Pulmonary artery endothelial cell (primary cell): ENCODE results near the gene WIF1. TPM values are rescaled to one million over a fixed set of nuclear protein-coding genes. Genes with fewer than 3 reads are reported as not detected.

Experiments
- DNase-seq: peaks from one replicate; pipeline ENCODE4 v3.0.0-alpha.2; 2011; ENCODE audit warnings: low read depth, low spot score
- total RNA-seq: library from RNA; depleted of rRNA; stranded (reverse); fragments of >200 nt; gene quantifications from 2 replicates; pipeline ENCODE4 v1.2.3, GENCODE V29; 2014

WIF1 gene
- total RNA-seq, 1 donor from 2014 or later = not detected

DNA sequence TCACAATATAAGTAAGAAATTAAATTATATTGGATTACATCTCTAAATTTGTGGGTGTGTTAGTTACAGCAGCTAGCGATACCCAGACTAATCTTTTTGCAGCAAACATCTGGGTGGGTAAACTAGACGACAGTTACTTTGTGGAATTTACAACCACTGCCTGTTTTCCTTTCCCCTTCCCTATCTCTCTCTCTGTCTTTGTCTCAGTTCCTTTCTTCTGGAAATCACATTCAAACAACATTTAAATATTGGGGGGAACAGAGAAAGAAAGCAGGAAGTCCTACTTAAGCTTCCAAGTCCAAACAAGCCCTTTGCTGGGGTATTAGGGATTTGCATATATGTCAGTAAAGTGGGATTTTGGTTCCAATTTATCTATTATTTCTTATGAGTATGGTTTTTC is 97.6 kb downstream of the WIF1 start:
- DNase-seq = no peak

GRCh38 chr12:65022960-65023359 is 98.1 kb downstream of the WIF1 start:
- DNase-seq = no peak

GRCh38 chr12:65022421-65022820 is 98.7 kb downstream of the WIF1 start:
- DNase-seq = no peak

- DNase-seq = no peak
Measured at GRCh38 chr12:65019696-65020234, 101.3 kb downstream of the WIF1 start.

- no peak for DNase-seq
Measured at GRCh38 chr12:65016881-65017650, 104.0 kb downstream of the WIF1 start.

DNA sequence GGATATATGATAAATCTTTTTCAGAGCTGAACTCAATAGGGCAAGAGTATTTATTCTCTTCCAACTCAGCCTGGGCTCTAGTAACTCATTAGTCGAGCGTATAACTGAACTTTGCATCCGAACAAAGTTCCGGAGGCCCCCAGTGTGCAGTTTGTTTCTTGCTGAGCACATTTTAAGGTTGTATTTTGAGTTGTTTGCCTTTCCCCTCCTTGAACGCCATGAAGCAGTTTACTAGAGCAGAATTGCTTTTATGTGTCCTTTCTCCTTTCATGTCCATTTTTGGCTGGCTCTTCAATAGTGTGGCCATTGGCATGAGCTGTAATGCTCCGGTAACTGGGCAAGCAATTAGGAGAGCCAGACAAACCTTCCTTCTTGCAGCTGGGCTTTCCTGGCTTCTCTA is 105.3 kb downstream of the WIF1 start:
- no peak for DNase-seq

GRCh38 chr12:65014504-65015271 is 106.4 kb downstream of the WIF1 start:
- DNase-seq = no peak

- DNase-seq = no peak
Measured at GRCh38 chr12:65010437-65010836, 110.7 kb downstream of the WIF1 start.

DNA sequence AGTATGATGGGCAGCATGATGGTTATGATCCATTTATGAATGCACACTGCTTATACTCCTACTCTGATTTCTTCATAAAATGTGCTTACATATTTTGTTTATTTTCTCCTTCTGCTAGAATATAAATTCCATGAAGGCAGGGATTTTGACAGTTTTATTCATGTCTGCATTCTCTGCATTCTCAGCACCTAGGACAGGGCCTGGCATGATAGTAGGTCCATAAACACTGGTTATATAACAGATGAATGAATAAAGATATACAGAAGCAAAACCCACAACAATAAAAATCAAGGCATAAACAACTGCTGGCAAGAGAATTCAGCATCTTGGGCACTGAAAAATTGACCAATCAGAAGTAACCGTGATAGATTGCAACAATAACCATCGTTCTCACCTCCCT is 115.4 kb downstream of the WIF1 start:
- DNase-seq = no peak

- no peak for DNase-seq
Measured at GRCh38 chr12:65004270-65004669, 116.8 kb downstream of the WIF1 start.

Other genes starting within 250 kb of the WIF1 start
- gene LEMD3, start 48.3 kb upstream of the WIF1 start, total RNA-seq = 25.3 and 28.8 TPM in 2 replicates
- gene MSRB3, start 157.4 kb upstream of the WIF1 start, total RNA-seq = 42.1 and 42.4 TPM in 2 replicates